PC-3 (cell line): ENCODE results near the gene CFAP54.

Experiments used
- EZH2 ChIP-seq: fragments of 300-600 bp; sonication (generic); IDR thresholded peaks from one replicate; pipeline ENCODE4 v1.6.1; 2017; ENCODE audit warnings: antibody characterized with exemption, mild to moderate bottlenecking, low read length; ENCODE audit not compliant: unreplicated experiment
- TF ChIP-seq, protein P1 (sequence below): fragments of 300-600 bp; sonication (generic); conservative IDR thresholded peaks from 2 replicates; pipeline ENCODE4 v1.5.1; 2017; ENCODE audit warnings: antibody characterized with exemption, low read depth, mild to moderate bottlenecking, low read length

DNA sequence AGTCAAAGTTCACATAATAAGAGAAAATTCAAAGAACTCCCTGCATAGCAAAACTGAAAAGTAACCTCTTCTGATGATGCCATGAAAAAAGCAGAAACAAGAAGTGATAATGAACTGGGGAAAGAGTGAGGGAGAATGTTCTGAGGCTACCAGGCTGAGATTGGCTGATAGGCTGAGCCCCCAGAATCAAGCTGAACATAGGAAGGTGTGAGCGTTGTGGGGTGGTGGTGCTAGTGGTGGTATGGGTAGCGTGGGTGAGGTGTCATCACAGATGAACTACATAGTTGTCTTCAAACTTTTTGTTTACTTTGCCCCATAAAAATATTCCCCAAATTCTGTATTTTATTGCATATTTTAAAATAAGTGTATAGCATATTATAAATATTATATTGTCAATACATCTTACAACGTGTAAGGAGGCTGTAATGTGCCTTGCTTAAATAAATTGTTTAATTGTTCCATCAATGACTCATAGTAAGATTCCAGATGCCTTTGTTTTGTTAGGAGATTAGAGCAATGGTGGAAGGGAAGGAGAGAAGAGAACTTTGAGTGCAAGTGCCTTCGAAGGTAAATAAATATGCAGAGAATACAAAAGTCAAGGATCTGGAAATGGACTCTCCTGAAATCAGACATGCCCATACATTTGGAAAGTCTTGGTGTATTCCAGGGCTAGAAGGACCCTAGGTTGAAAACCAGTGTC lies 15.8 kb upstream of the CFAP54 start:
- TF ChIP-seq, protein P1, sequence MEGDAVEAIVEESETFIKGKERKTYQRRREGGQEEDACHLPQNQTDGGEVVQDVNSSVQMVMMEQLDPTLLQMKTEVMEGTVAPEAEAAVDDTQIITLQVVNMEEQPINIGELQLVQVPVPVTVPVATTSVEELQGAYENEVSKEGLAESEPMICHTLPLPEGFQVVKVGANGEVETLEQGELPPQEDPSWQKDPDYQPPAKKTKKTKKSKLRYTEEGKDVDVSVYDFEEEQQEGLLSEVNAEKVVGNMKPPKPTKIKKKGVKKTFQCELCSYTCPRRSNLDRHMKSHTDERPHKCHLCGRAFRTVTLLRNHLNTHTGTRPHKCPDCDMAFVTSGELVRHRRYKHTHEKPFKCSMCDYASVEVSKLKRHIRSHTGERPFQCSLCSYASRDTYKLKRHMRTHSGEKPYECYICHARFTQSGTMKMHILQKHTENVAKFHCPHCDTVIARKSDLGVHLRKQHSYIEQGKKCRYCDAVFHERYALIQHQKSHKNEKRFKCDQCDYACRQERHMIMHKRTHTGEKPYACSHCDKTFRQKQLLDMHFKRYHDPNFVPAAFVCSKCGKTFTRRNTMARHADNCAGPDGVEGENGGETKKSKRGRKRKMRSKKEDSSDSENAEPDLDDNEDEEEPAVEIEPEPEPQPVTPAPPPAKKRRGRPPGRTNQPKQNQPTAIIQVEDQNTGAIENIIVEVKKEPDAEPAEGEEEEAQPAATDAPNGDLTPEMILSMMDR, result no peak
- no peak for TF ChIP-seq EZH2
